Esophagus muscularis mucosa (tissue), 4 donors: Measurements from ENCODE around the gene NACC1. TPM values are rescaled to one million over a fixed set of nuclear protein-coding genes. Genes with fewer than 3 reads are reported as not detected.
"Not testable (repeated sequence)": the region's sequence is repeated elsewhere in the genome, so short reads cannot be mapped to it uniquely, and the experiment has no call there.

Experiments
- DNase-seq: peaks from one replicate; pipeline ENCODE4 v3.0.0-alpha.2; 2017; ENCODE audit errors: extremely low spot score
- H3K27ac ChIP-seq, 4 donors: fragments of 200-600 bp; sonication (generic); replicated peaks in 1 of 4; 1 replicate in 3 of 4; 2 replicates in 1 of 4; pipeline ENCODE4 v1.5.1; 2016 to 2019; ENCODE audit warnings: mild to moderate bottlenecking in 1 of 4
- H3K27me3 ChIP-seq, 4 donors: fragments of 200-600 bp; sonication (generic); one replicate each; pipeline versions ENCODE4 v1.5.1 to v1.6.0; 2016 to 2019
- H3K36me3 ChIP-seq, 4 donors: fragments of 200-600 bp; sonication (generic); one replicate each; pipeline ENCODE4 v1.5.1; 2016 to 2019
- H3K4me1 ChIP-seq, 4 donors: fragments of 200-600 bp; sonication (generic); one replicate each; pipeline ENCODE4 v1.5.1; 2016 to 2019
- H3K4me3 ChIP-seq, 4 donors: fragments of 200-600 bp; sonication (generic); 1 replicate in 2 of 4; 2 replicates in 2 of 4; pipeline ENCODE4 v1.5.1; 2016 to 2019; ENCODE audit warnings: mild to moderate bottlenecking in 4 of 4, moderate library complexity in 1 of 4
- H3K9me3 ChIP-seq, 4 donors: fragments of 200-600 bp; sonication (generic); 1 replicate in 3 of 4; 2 replicates in 1 of 4; pipeline ENCODE4 v1.5.1; 2016 to 2019
- CTCF ChIP-seq, 3 experiments: fragments of 200-600 bp in 2 of 3; fragments of 450-650 bp in 1 of 3; sonication (generic) in 2 of 3; IDR thresholded peaks; one replicate each; pipeline ENCODE4 v1.5.1; 2017 to 2019; ENCODE audit warnings: antibody characterized with exemption in 3 of 3, mild to moderate bottlenecking in 2 of 3, moderate library complexity in 1 of 3
- EP300 ChIP-seq: sonication (generic); formaldehyde crosslinking; IDR thresholded peaks from one replicate; pipeline ENCODE4 v1.6.1; 2017; ENCODE audit warnings: antibody characterized with exemption
- POLR2A ChIP-seq: fragments of 450-650 bp; IDR thresholded peaks from one replicate; pipeline ENCODE4 v1.6.1; 2017; ENCODE audit warnings: antibody characterized with exemption, moderate library complexity, mild to moderate bottlenecking, low read depth
- POLR2AphosphoS5 ChIP-seq, 2 donors: sonication (generic); formaldehyde crosslinking; IDR thresholded peaks; one replicate each; pipeline ENCODE4 v1.6.1; 2017; ENCODE audit warnings: antibody characterized with exemption in 2 of 2
- WGBS: methylation state at CpG from one replicate; pipeline ENCODE4 v1.1.5; 2018; 5-methylcytosine and 5-hydroxymethylcytosine counted together
- intact Hi-C: fragments of 100-400 bp; cut with DNase I; formaldehyde crosslinking; loops from one replicate; pipeline ENCODE4 v1.15.1; 2023
- total RNA-seq, 4 donors: library from RNA; depleted of rRNA; stranded (reverse); fragments of >200 nt; gene quantifications; one replicate each; pipeline versions ENCODE4 v1.1.0 to v1.2.1, GENCODE V29; 2016

NACC1 gene
- total RNA-seq, 4 donors from 2014 or later, result 24.5 to 61.6 (median 29.6) TPM

- Histone ChIP-seq H3K4me1 (peaks cover 6 to 27% (median 16%) of the 10 kb centered on the region in 4 donors), H3K4me3 (no peak overlapping the region), H3K9me3 (no peaks in the 10 kb centered on the region), H3K27me3 (no peaks in the 10 kb centered on the region), H3K36me3 (peaks cover 18 to 66% (median 61%) of the 10 kb centered on the region in 4 donors), H3K27ac (no peak overlapping the region)
- no peak for DNase-seq
- WGBS, result 77% methylated on average over 10 of the region's 10 CpGs
- intact Hi-C loops, result no loop called here
- TF ChIP-seq POLR2A, result no peak
Measured at GRCh38 chr19:13138916-13139198, 20.8 kb downstream of the NACC1 start.

GRCh38 chr19:13139633-13140311, 21.7 kb downstream of the NACC1 start:
- H3K27me3 ChIP-seq, result no peaks in the 10 kb centered on the region
- H3K9me3 ChIP-seq, result no peaks in the 10 kb centered on the region
- no peak overlapping the region for H3K4me3 ChIP-seq
- H3K4me1 ChIP-seq, result peaks cover 0 to 20% (median 7%) of the 10 kb centered on the region in 4 donors
- no peak for DNase-seq
- intact Hi-C loops, result loop anchor here (10.0 kb wide), 1 partner anchor 125 kb away; no protein-coding TSS in a partner anchor
- no peak overlapping the region for H3K27ac ChIP-seq
- H3K36me3 ChIP-seq, result peaks cover 24 to 75% (median 70%) of the 10 kb centered on the region in 4 donors
- TF ChIP-seq POLR2AphosphoS5 (IDR thresholded peaks at IDR 0.05) (no peak), EP300 (no peak), POLR2A (no peak), CTCF (IDR thresholded peaks at IDR 0.05) (no peak)
- 77% methylated on average over 6 of the region's 11 CpGs for whole genome bisulfite sequencing

GRCh38 chr19:13146763-13147563, 28.9 kb downstream of the NACC1 start:
- H3K27ac ChIP-seq, result no peak overlapping the region
- DNase-seq, result no peak
- intact Hi-C loops, result loop anchor here (10.0 kb wide), 1 partner anchor 118 kb away; no protein-coding TSS in a partner anchor
- no peak overlapping the region for H3K4me3 ChIP-seq
- 61% methylated on average over 14 of the region's 16 CpGs for WGBS
- H3K9me3 ChIP-seq, result no peaks in the 10 kb centered on the region
- TF ChIP-seq POLR2A, result no peak
- TF ChIP-seq EP300, result no peak
- TF ChIP-seq POLR2AphosphoS5 (IDR thresholded peaks at IDR 0.05), result no peak
- TF ChIP-seq CTCF (IDR thresholded peaks at IDR 0.05), result no peak
- peaks cover 6 to 33% (median 24%) of the 10 kb centered on the region in 4 donors for H3K36me3 ChIP-seq
- peaks cover 0 to 41% (median 25%) of the 10 kb centered on the region in 4 donors for H3K4me1 ChIP-seq
- H3K27me3 ChIP-seq, result no peaks in the 10 kb centered on the region

GRCh38 chr19:13149173-13149627, 31.1 kb downstream of the NACC1 start:
- peak overlapping the region; percentile 95 to 100 (median 98) for H3K27ac ChIP-seq
- intact Hi-C loops, result loop anchor here (10.0 kb wide), 1 partner anchor 116 kb away; no protein-coding TSS in a partner anchor

GRCh38 chr19:13149628-13150186, 31.6 kb downstream of the NACC1 start:
- Histone ChIP-seq H3K27me3 (no peaks in the 10 kb centered on the region), H3K9me3 (no peaks in the 10 kb centered on the region), H3K27ac (peak overlapping the region; percentile 95 to 100 (median 98)), H3K4me1 (peaks cover 4 to 51% (median 33%) of the 10 kb centered on the region in 4 donors), H3K36me3 (peaks cover 0 to 24% (median 15%) of the 10 kb centered on the region in 4 donors), H3K4me3 (peak overlapping the region; percentile 70 to 95 (median 94))
- intact Hi-C loops, result loop anchor here (10.0 kb wide), 2 partner anchors 115 to 695 kb away; no protein-coding TSS in a partner anchor
- TF ChIP-seq EP300 (no peak), CTCF (IDR thresholded peaks at IDR 0.05) (no peak), POLR2A (no peak)
- no peak for DNase-seq
- 0% methylated on average over 9 of the region's 46 CpGs for WGBS

More at GRCh38 chr19:13149173-13149627, 31.1 kb downstream of the NACC1 start:
- H3K27me3 ChIP-seq, H3K9me3 ChIP-seq, DNase-seq: not testable (repeated sequence)
- Histone ChIP-seq H3K4me1 (peaks cover 4 to 47% (median 30%) of the 10 kb centered on the region in 4 donors), H3K4me3 (peak overlapping the region; percentile 70 to 95 (median 94)), H3K36me3 (peaks cover 3 to 24% (median 20%) of the 10 kb centered on the region in 4 donors)
- WGBS, result 43% methylated on average over 17 of the region's 17 CpGs
